ENCODE results near the gene OVOL3.

GRCh38 chr19:36128392-36128736, 17.4 kb downstream of the OVOL3 start:
- TF ChIP-seq POLR2A (IDR thresholded peaks at IDR 0.05; ENCODE audit: low read depth, low read length) (no peak), TAF1 (IDR thresholded peaks at IDR 0.05; ENCODE audit: low read depth, low read length) (no peak), POLR2AphosphoS5 (IDR thresholded peaks at IDR 0.05; ENCODE audit: low read depth, low read length) (no peak)

Data from GM12891 (cell line).